Neural progenitor cell (in vitro differentiated cells): ENCODE measurements around the gene MMP1. TPM values are rescaled to one million over a fixed set of nuclear protein-coding genes. Genes with fewer than 3 reads are reported as not detected.

Experiments
- DNase-seq: peaks from one replicate; pipeline ENCODE4 v3.0.0-alpha.2; 2016; ENCODE audit warnings: low spot score
- H2AFZ ChIP-seq: fragments of 200-600 bp; sonication (generic); replicated peaks from 2 replicates; pipeline ENCODE4 v1.6.1; 2016; ENCODE audit warnings: antibody characterized with exemption
- H3F3A ChIP-seq: fragments of 200-600 bp; sonication (generic); 2 replicates; pipeline ENCODE4 v1.6.1; 2016; ENCODE audit warnings: antibody characterized with exemption, low read depth
- H3K27ac ChIP-seq: fragments of 200-600 bp; sonication (generic); 2 replicates; pipeline ENCODE4 v1.5.1; 2016; ENCODE audit warnings: mild to moderate bottlenecking
- H3K27me3 ChIP-seq: fragments of 200-600 bp; sonication (generic); 2 replicates; pipeline ENCODE4 v1.6.1; 2016; ENCODE audit warnings: mild to moderate bottlenecking, moderate library complexity
- H3K36me3 ChIP-seq: fragments of 200-600 bp; sonication (generic); 2 replicates; pipeline ENCODE4 v1.5.1; 2016
- H3K4me1 ChIP-seq: fragments of 200-600 bp; sonication (generic); 2 replicates; pipeline ENCODE4 v1.6.1; 2016; ENCODE audit warnings: mixed run types
- H3K4me2 ChIP-seq: fragments of 200-600 bp; sonication (generic); 2 replicates; pipeline ENCODE4 v1.6.1; 2016
- H3K4me3 ChIP-seq: fragments of 200-600 bp; sonication (generic); 2 replicates; pipeline ENCODE4 v1.5.1; 2016
- H3K79me2 ChIP-seq: fragments of 200-600 bp; sonication (generic); 2 replicates; pipeline ENCODE4 v1.6.1; 2016; ENCODE audit warnings: low read depth
- H3K9ac ChIP-seq: fragments of 200-600 bp; sonication (generic); 2 replicates; pipeline ENCODE4 v1.6.1; 2016
- H3K9me3 ChIP-seq: fragments of 200-600 bp; sonication (generic); 2 replicates; pipeline ENCODE4 v1.5.1; 2016; ENCODE audit warnings: low read depth
- H4K20me1 ChIP-seq: fragments of 200-600 bp; sonication (generic); 2 replicates; pipeline ENCODE4 v1.6.1; 2016; ENCODE audit warnings: low read depth
- H3K27ac Mint-ChIP-seq: 3 replicates; pipeline ENCODE4 v1.8.0; 2021; ENCODE audit warnings: mixed read lengths
- H3K27me3 Mint-ChIP-seq: 2 replicates; pipeline ENCODE4 v1.8.0; 2022; ENCODE audit warnings: low read depth, mild to moderate bottlenecking, inconsistent platforms, moderate library complexity, mixed read lengths; ENCODE audit not compliant: insufficient read depth
- H3K36me3 Mint-ChIP-seq: 3 replicates; pipeline ENCODE4 v1.8.0; 2021; ENCODE audit warnings: mixed read lengths
- H3K4me1 Mint-ChIP-seq: 3 replicates; pipeline ENCODE4 v1.8.0; 2021; ENCODE audit warnings: mixed read lengths
- H3K4me3 Mint-ChIP-seq: 3 replicates; pipeline ENCODE4 v1.8.0; 2021; ENCODE audit warnings: mild to moderate bottlenecking, moderate library complexity, mixed read lengths
- H3K9me3 Mint-ChIP-seq: 3 replicates; pipeline ENCODE4 v1.8.0; 2020; ENCODE audit warnings: mixed read lengths
- CTCF ChIP-seq: fragments of 200-600 bp; sonication (generic); IDR thresholded peaks from 2 replicates; pipeline ENCODE4 v1.5.1; 2017; ENCODE audit warnings: antibody characterized with exemption, mild to moderate bottlenecking
- EZH2 ChIP-seq: fragments of 200-600 bp; sonication (generic); IDR thresholded peaks from 2 replicates; pipeline ENCODE4 v1.6.1; 2017; ENCODE audit warnings: antibody characterized with exemption, mild to moderate bottlenecking, moderate library complexity
- EZH2phosphoT487 ChIP-seq: fragments of 200-600 bp; sonication (generic); IDR thresholded peaks from 2 replicates; pipeline ENCODE4 v1.6.1; 2017; ENCODE audit warnings: antibody characterized with exemption
- total RNA-seq: library from RNA; depleted of rRNA; stranded (reverse); fragments of >200 nt; gene quantifications from 2 replicates; pipeline ENCODE4 v1.2.3, GENCODE V29; 2015; ENCODE audit warnings: low replicate concordance

MMP1 gene
- total RNA-seq, 1 donor from 2014 or later = not detected

DNA sequence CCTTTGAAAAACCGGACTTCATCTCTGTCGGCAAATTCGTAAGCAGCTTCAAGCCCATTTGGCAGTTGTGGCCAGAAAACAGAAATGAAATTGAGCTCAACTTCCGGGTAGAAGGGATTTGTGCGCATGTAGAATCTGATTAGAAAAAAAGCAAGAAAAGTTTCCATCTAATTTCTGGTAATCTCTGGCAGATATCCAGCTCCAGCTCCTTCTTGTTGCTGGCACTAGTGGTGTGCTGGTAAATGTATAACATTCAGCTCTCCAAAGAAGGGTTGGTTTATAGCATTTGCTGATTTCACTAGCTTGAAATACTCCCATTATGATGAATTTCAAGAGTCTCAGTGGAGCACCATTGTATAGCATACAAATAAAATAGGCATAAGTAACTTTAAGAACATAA is 5.4 kb downstream of the MMP1 start:
- Histone ChIP-seq H3K9ac (no peak overlapping the region), H3K36me3 (no peaks in the 10 kb centered on the region), H3K79me2 (no peaks in the 10 kb centered on the region), H3F3A (no peaks in the 10 kb centered on the region), H3K4me1 (no peaks in the 10 kb centered on the region), H3K4me3 (no peak overlapping the region), H3K9me3 (no peaks in the 10 kb centered on the region), H3K27ac (no peak overlapping the region), H3K4me2 (no peak overlapping the region), H3K27me3 (no peaks in the 10 kb centered on the region), H4K20me1 (no peaks in the 10 kb centered on the region), H2AFZ (no peak overlapping the region)
- Mint-ChIP-seq H3K27me3 (no peaks in the 10 kb centered on the region), H3K4me1 (no peaks in the 10 kb centered on the region), H3K36me3 (no peaks in the 10 kb centered on the region), H3K9me3 (no peaks in the 10 kb centered on the region), H3K27ac (no peak overlapping the region), H3K4me3 (no peak overlapping the region)
- no peak for DNase-seq
- no peak for TF ChIP-seq EZH2

- H3K36me3 Mint-ChIP-seq = no peaks in the 10 kb centered on the region
- no peaks in the 10 kb centered on the region for H3K27me3 ChIP-seq
- no peak for DNase-seq
- H3K27ac Mint-ChIP-seq = no peak overlapping the region
- H3K9me3 ChIP-seq = no peaks in the 10 kb centered on the region
- H3K27me3 Mint-ChIP-seq = peaks cover 2% of the 10 kb centered on the region
- no peaks in the 10 kb centered on the region for H3F3A ChIP-seq
- no peaks in the 10 kb centered on the region for H3K36me3 ChIP-seq
- H3K9ac ChIP-seq = no peak overlapping the region
- H2AFZ ChIP-seq = no peak overlapping the region
- H3K9me3 Mint-ChIP-seq = no peaks in the 10 kb centered on the region
- H4K20me1 ChIP-seq = no peaks in the 10 kb centered on the region
- TF ChIP-seq EZH2phosphoT487 (no peak), EZH2 (no peak), CTCF (no peak)
- no peaks in the 10 kb centered on the region for H3K4me1 Mint-ChIP-seq
- H3K4me3 ChIP-seq = no peak overlapping the region
- H3K4me2 ChIP-seq = no peak overlapping the region
- no peaks in the 10 kb centered on the region for H3K4me1 ChIP-seq
- no peak overlapping the region for H3K4me3 Mint-ChIP-seq
- no peaks in the 10 kb centered on the region for H3K79me2 ChIP-seq
- H3K27ac ChIP-seq = no peak overlapping the region
Measured at GRCh38 chr11:102791271-102792036, 6.5 kb downstream of the MMP1 start.

GRCh38 chr11:102788334-102788995 is 9.5 kb downstream of the MMP1 start:
- no peaks in the 10 kb centered on the region for H3K4me1 ChIP-seq
- H3K27ac ChIP-seq = no peak overlapping the region
- no peaks in the 10 kb centered on the region for H4K20me1 ChIP-seq
- TF ChIP-seq CTCF (no peak), EZH2phosphoT487 (no peak), EZH2 (no peak)
- H2AFZ ChIP-seq = no peak overlapping the region
- no peaks in the 10 kb centered on the region for H3K79me2 ChIP-seq
- no peak overlapping the region for H3K4me2 ChIP-seq
- no peaks in the 10 kb centered on the region for H3F3A ChIP-seq
- no peak overlapping the region for H3K9ac ChIP-seq
- no peak overlapping the region for H3K27ac Mint-ChIP-seq
- H3K36me3 ChIP-seq = no peaks in the 10 kb centered on the region
- no peak overlapping the region for H3K4me3 Mint-ChIP-seq
- H3K9me3 ChIP-seq = no peaks in the 10 kb centered on the region
- peaks cover 2% of the 10 kb centered on the region for H3K27me3 Mint-ChIP-seq
- H3K9me3 Mint-ChIP-seq = no peaks in the 10 kb centered on the region
- no peaks in the 10 kb centered on the region for H3K4me1 Mint-ChIP-seq
- no peaks in the 10 kb centered on the region for H3K36me3 Mint-ChIP-seq
- no peaks in the 10 kb centered on the region for H3K27me3 ChIP-seq
- H3K4me3 ChIP-seq = no peak overlapping the region
- no peak for DNase-seq

DNA sequence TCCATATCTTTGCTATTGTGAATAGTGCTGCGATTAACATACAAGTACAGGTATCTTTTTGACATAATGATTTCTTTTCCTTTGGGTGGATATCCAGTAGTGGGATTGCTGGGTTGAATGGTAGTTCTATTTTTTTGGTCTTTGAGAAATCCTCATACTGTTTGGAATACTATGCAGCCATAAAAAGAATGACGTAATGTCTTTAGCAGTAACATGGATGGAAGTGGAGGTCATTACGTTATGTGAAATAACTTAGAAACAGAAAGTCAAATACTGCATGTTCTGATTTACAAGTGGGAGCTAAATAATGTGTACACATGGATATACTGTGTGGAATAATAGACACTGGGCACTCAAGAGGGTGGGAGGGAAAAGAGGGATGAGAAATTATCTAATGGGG is 13.6 kb downstream of the MMP1 start:
- Mint-ChIP-seq H3K4me3 (no peak overlapping the region), H3K9me3 (no peaks in the 10 kb centered on the region), H3K4me1 (peaks cover 15% of the 10 kb centered on the region), H3K27ac (no peak overlapping the region), H3K36me3 (no peaks in the 10 kb centered on the region), H3K27me3 (peaks cover 2% of the 10 kb centered on the region)
- no peaks in the 10 kb centered on the region for H3K9me3 ChIP-seq
- H4K20me1 ChIP-seq = no peaks in the 10 kb centered on the region
- no peak for DNase-seq
- no peak overlapping the region for H3K4me2 ChIP-seq
- no peak overlapping the region for H3K4me3 ChIP-seq
- H3K36me3 ChIP-seq = no peaks in the 10 kb centered on the region
- H2AFZ ChIP-seq = no peak overlapping the region
- no peaks in the 10 kb centered on the region for H3K27me3 ChIP-seq
- H3F3A ChIP-seq = no peaks in the 10 kb centered on the region
- H3K4me1 ChIP-seq = peaks cover 18% of the 10 kb centered on the region
- H3K27ac ChIP-seq = no peak overlapping the region
- H3K79me2 ChIP-seq = no peaks in the 10 kb centered on the region
- no peak for TF ChIP-seq CTCF
- no peak for TF ChIP-seq EZH2
- no peak for TF ChIP-seq EZH2phosphoT487
- no peak overlapping the region for H3K9ac ChIP-seq
